Stimulated activated CD8-positive, alpha-beta memory T cell treated with anti-CD3 and anti-CD28 coated beads, Interleukin-2, amount 100 ng/mL, for 48 hours (primary cell): ENCODE measurements around the gene KIF21B.

ENCODE experiments used
- DNase-seq, 2 donors: peaks; one replicate each; pipeline ENCODE4 v3.0.0-alpha.2; 2020; ENCODE audit warnings: low read depth in 2 of 2

KIF21B gene

GRCh38 chr1:201042779-201043461, 19.4 kb upstream of the KIF21B start:
- peak; percentile 31 to 50 for DNase-seq

GRCh38 chr1:201041011-201041410, 17.5 kb upstream of the KIF21B start:
- no peak for DNase-seq

- no peak for DNase-seq
Observed at GRCh38 chr1:201039876-201040275, 16.4 kb upstream of the KIF21B start.

GRCh38 chr1:201039418-201039817, 15.9 kb upstream of the KIF21B start:
- no peak for DNase-seq

GRCh38 chr1:201038186-201038876, 14.8 kb upstream of the KIF21B start:
- no peak for DNase-seq

GRCh38 chr1:201036188-201036842, 12.8 kb upstream of the KIF21B start:
- no peak for DNase-seq

DNA sequence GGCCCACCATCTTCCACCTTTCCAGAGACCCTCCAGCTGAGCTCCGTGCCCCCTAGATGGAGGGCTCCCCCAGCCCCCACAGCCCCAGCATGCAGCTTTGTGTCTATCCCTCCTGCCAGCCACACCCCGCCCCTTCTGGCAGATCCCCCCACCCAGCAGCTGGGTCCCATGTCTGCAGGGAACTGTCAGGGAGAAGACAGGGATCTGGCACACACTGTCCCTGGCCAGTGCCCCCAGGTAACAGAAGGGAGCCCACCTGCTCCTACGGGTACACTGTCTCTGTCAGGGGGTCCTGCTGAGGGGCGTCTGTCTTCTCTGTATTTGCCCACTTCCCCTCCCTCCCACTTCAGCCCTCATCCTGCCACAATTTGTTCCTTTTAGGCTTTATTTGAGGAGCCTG, 11.2 kb upstream of the KIF21B start:
- DNase-seq: no peak

- no peak for DNase-seq
Observed at GRCh38 chr1:201032408-201032807, 8.9 kb upstream of the KIF21B start.

GRCh38 chr1:201028461-201028889, 5.0 kb upstream of the KIF21B start:
- DNase-seq: no peak

DNA sequence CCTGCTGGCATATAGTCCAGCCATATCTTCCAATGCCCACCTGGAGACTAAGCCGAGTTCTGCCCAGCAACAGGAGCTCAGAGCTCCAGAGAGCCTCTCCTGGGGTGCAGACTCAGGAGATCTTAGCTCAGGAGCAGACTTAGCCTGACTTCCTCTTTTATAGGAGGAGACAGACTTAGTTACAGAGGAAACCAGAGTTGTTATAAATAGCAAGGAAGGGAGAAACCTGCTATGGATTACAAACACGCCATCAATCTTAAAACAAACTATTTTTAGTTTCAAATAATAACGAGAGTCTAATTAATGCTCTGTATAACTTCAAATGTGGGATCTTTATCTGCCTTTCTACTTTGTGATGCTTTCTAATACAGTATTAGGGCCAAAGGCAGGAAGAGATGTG, 3.3 kb upstream of the KIF21B start:
- DNase-seq: no peak

- DNase-seq: no peak
Observed at GRCh38 chr1:201026234-201026633, 2.7 kb upstream of the KIF21B start.

DNA sequence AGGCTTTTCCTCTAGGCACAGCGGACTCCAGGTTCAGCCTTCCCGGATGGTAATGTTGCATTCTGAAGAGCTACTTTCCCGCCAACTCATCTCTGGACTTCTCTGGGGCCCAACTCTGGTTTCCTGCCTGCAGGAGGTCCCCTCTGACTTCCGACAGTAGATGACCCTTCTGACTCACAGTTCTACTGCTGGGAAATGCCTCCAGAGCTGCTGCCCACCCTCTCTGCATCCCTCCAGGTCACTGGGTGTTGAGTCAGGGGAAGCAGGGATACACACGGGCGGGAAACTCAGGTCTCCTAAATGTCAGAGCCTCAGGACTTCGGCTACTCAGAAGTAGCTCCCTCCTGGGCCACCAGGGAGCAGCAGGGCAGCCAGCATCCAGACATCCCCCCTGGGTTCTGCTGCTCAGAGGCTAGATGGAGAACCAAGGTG, 2.1 kb upstream of the KIF21B start:
- no peak for DNase-seq

DNA sequence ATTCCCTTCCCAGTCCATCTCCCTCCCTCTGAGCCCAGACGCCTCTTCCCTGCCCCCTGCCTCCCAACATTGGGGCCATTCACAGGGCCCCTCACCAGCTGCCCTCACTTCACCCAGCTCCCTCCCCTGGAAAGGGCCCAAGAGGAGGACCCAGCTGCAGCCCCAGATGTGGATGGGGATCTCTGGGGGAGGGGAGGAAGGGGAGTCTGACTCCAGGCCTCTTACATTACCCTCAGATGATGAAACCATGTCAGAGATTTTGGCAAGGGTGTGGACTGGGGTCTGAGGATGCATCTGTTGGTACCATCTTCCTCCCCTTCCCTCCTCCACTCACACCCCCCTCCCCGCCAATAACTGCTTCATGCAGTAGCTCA, 1.1 kb upstream of the KIF21B start:
- DNase-seq: no peak

DNA sequence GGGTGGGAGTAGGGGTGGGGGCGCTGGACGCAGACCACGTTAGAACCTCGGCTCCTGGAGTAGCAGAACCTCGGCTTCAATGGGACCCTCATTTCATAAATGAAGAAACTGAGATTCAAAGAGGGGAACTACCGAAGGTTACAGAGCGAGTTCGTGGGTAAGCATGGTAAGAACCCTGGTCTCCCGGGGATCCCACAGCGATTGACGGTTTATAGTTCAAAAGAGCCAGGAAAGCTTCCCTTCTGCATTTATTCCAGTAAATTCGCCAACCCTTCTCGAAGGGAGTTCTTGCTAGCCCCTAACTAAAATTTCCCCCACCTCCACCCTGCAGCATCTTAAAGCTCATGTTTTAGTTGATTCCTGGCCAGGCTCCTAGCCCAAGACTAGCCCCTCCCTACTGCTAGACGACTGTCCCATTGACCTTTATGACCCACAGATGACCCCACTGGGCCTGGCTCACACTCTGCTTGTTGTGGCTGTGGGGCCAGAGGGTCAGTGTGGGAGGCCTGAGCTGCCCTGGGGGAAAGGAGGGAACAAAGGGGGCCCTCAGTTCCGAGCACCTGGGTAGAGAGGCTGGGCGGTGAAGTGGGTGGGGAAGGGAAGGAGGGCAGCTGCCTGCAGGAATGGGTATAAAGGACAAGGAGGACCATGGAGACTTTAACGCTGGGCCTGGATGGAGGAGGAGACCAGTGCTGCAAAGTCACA, 558 bp upstream of the KIF21B start:
- DNase-seq: no peak

GRCh38 chr1:201022820-201023516, 546 bp downstream of the KIF21B start:
- DNase-seq: no peak

GRCh38 chr1:201022493-201022819, 1.1 kb downstream of the KIF21B start:
- no peak for DNase-seq

DNA sequence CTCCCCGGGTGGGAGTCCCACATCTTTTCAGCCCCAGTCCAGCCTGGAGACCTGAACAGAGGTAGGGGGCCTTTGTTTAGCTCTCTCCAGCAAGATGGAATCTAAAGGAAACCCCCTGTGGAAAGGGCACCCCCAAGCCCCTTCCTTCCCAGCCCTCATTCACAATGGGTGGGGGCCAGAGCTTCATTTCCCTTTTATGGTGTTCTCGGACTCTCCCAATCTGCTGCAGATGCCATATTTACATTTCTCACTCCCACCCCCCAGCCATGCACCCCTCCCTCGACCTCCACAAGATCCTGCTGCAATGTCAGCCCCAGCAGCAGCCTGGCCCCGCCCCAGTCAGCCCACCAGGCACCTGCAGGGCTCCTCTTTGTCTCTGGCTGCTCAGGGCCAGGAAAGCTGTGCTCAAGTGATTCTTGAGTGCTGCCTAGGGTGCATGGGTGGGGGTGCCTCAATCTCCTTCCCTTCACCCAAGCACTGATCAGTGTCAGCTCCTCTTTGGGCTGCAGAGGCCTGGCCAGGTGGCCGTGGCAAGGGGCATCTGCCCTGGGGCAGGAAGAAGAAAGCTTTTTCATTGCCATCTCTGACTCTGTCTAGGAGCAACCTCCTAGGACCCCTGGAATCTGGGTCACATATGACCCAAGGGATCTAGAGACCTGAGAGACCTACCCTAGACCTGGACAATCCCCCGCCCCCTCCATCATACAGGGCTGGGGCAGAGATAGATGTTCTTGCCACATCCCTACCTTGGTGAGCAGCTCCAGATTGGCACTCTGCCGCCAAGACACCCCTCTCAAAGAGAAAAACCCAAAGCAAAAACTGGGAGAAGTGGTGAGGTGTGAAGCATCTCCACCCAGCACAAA, 1.7 kb downstream of the KIF21B start:
- DNase-seq: no peak

DNA sequence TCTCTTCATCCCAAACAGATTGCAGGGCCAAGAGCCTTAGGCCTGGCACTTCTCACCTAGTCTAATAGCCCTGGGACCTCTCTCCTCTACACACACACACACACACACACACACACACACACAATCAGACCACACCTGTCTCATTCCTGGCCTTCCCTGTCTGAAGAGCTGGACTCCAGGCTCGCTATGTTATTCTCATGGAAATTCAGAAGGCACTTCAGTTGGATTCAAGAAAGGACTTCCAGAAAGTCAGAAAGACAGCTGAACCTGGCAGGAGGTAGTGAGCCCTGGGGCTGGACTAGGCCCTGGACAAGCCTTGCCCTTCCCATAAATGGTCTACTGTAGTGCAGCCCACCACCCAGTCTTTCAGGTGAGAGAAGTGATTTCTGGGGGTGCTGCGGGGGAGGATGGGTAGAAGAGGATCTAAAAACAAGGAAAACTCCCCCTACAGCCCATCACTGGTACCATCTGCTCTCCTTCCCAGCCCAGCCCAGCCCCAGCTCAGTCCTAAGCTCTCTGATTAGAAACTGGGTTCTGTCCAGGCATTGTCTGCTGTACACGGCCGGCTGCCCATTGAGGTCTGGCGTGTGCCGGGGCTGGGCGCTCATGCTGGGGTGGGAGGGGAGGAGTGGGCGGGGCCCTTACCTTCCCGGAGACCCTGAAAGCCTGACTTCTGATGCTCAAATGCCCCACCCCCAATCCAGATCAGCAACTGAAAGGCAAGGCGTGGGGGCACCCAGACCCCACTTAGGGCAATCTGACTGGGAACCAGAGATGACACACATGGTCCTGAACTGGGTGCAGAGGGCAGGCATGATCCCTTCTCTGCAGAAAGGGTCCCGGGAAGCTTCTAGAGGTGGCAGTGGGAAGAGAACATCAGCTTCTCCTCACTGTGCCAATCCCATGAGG, 2.5 kb downstream of the KIF21B start:
- no peak for DNase-seq

DNA sequence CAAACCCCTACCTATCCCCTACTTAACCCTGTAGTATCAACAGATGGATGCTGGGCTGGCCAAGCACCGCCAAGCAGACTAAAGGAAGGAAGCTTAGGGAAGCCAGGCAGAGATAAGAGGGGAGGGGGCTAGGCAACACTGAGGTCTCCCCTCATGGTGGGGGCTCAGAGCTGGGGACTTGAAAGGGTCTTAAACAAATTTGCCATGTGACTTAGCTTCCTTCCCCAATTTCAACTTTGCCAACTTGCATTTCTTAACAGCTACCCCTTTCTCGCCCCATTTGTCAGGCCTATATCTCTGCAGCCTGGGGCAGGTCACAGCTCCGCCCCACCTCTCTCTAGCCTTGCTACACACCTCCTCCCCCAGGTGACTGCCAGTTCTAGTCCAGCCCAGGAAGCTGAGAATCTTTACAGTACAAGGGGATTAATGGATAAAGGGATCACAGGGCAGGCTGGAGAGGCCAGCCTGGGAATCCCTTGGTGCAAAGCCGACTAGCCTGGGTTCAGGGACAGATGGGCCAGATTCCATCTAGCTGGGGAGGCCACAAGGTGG, 3.4 kb downstream of the KIF21B start:
- DNase-seq: no peak
